A549 (cell line): ENCODE data around the gene HJV.

ENCODE experiments used
- POLR2A ChIP-seq: IDR thresholded peaks from 2 replicates; pipeline ENCODE4 v1.6.1; 2012; ENCODE audit warnings: mild to moderate bottlenecking, low read length
- ZNF302 ChIP-seq: fragments of 250-450 bp; sonication (Bioruptor Pico); IDR thresholded peaks from 2 replicates; pipeline ENCODE4 v1.9.0; 2021; ENCODE audit warnings: inconsistent platforms, mild to moderate bottlenecking, moderate library complexity

DNA sequence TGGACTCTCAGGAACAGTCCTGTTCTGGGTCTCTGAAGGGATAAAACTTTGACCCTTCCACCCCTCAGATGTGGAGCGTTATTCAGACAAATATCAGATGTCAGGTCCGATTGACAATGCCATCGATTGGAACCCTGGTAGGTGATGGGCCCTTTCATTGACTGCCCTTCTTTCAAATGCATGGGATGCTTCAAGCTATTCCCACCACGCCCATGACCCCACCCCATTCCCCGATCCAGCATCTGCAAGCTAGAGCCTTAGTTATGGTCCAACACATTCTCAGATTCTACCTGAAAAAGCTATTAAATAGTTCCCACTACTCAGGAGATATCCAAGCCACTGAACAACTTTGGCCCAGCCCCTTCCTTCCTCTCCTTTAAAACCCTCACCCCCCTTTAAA lies 44.5 kb downstream of the HJV start:
- TF ChIP-seq POLR2A (no peak), ZNF302 (CRISPR knock-in tag) (no peak)
